KBM-7 (cell line): ENCODE results near the gene MYBL2.

Source experiments
- DNase-seq: peaks from one replicate; pipeline ENCODE4 v3.0.0-alpha.2; 2015
- in situ Hi-C: fragments of 300-500 bp; cut with MboI; formaldehyde crosslinking; loops from 2 replicates; pipeline ENCODE4 v1.14.3; 2020; ENCODE audit warnings: low sequenced_read_pairs, low pct_unique_long_range_greater_than_20kb, mixed read lengths

MYBL2 gene

GRCh38 chr20:43680981-43681380 is 14.1 kb downstream of the MYBL2 start:
- in situ Hi-C loops = loop anchor here (25.0 kb wide), 1 partner anchor 219 kb away; the partner anchor contains the start of gene SRSF6
- no peak for DNase-seq

GRCh38 chr20:43681468-43681942 is 14.6 kb downstream of the MYBL2 start:
- in situ Hi-C loops = loop anchor here (25.0 kb wide), 1 partner anchor 219 kb away; the partner anchor contains the start of gene SRSF6
- DNase-seq = no peak

- DNase-seq = no peak
- in situ Hi-C loops = loop anchor here (25.0 kb wide), 1 partner anchor 220 kb away; the partner anchor contains the start of gene SRSF6
These were observed 15.1 kb downstream of the MYBL2 start for GRCh38 chr20:43681991-43682410.

GRCh38 chr20:43682446-43682845 is 15.5 kb downstream of the MYBL2 start:
- in situ Hi-C loops = loop anchor here (25.0 kb wide), 1 partner anchor 220 kb away; the partner anchor contains the start of gene SRSF6
- no peak for DNase-seq

GRCh38 chr20:43686820-43687219 is 19.9 kb downstream of the MYBL2 start:
- in situ Hi-C loops = loop anchor here (25.0 kb wide), 1 partner anchor 225 kb away; the partner anchor contains the start of gene SRSF6

GRCh38 chr20:43689165-43689564 is 22.3 kb downstream of the MYBL2 start:
- in situ Hi-C loops = loop anchor here (25.0 kb wide), 1 partner anchor 227 kb away; the partner anchor contains the start of gene SRSF6
- no peak for DNase-seq

More at GRCh38 chr20:43686820-43687219, 19.9 kb downstream of the MYBL2 start:
- no peak for DNase-seq

- no peak for DNase-seq
- in situ Hi-C loops = loop anchor here (25.0 kb wide), 1 partner anchor 229 kb away; the partner anchor contains the start of gene SRSF6
These were observed 24.2 kb downstream of the MYBL2 start for GRCh38 chr20:43690943-43691598.

- in situ Hi-C loops = loop anchor here (25.0 kb wide), 1 partner anchor 230 kb away; the partner anchor contains the start of gene SRSF6
These were observed 25.1 kb downstream of the MYBL2 start for GRCh38 chr20:43691928-43692524.

GRCh38 chr20:43694763-43695162 is 27.8 kb downstream of the MYBL2 start:
- in situ Hi-C loops = loop anchor here (25.0 kb wide), 1 partner anchor 232 kb away; the partner anchor contains the start of gene SRSF6
- DNase-seq = no peak

More at GRCh38 chr20:43691928-43692524, 25.1 kb downstream of the MYBL2 start:
- peak; percentile 64 for DNase-seq

- in situ Hi-C loops = loop anchor here (25.0 kb wide), 1 partner anchor 233 kb away; the partner anchor contains the start of gene SRSF6
- DNase-seq = no peak
These were observed 28.7 kb downstream of the MYBL2 start for GRCh38 chr20:43695571-43695970.

- DNase-seq = no peak
- in situ Hi-C loops = loop anchor here (25.0 kb wide), 1 partner anchor 238 kb away; the partner anchor contains the start of gene SRSF6
These were observed 33.1 kb downstream of the MYBL2 start for GRCh38 chr20:43699941-43700565.

- no peak for DNase-seq
- in situ Hi-C loops = no loop called here
These were observed 33.7 kb downstream of the MYBL2 start for GRCh38 chr20:43700627-43701026.

- in situ Hi-C loops = no loop called here
- DNase-seq = no peak
These were observed 35.6 kb downstream of the MYBL2 start for GRCh38 chr20:43702502-43702901.

- no peak for DNase-seq
- in situ Hi-C loops = no loop called here
These were observed 43.6 kb downstream of the MYBL2 start for GRCh38 chr20:43710370-43711044.

- DNase-seq = no peak
- in situ Hi-C loops = no loop called here
These were observed 44.3 kb downstream of the MYBL2 start for GRCh38 chr20:43711098-43711654.

GRCh38 chr20:43715044-43715443 is 48.1 kb downstream of the MYBL2 start:
- in situ Hi-C loops = no loop called here
- DNase-seq = no peak

- no peak for DNase-seq
- in situ Hi-C loops = no loop called here
These were observed 48.6 kb downstream of the MYBL2 start for GRCh38 chr20:43715511-43715910.

- DNase-seq = no peak
- in situ Hi-C loops = no loop called here
These were observed 49.2 kb downstream of the MYBL2 start for GRCh38 chr20:43716123-43716522.
